ENCODE data around the gene INTS1.
"Not testable (repeated sequence)": the region's sequence is repeated elsewhere in the genome, so short reads cannot be mapped to it uniquely, and the experiment has no call there.

The INTS1 gene

DNA sequence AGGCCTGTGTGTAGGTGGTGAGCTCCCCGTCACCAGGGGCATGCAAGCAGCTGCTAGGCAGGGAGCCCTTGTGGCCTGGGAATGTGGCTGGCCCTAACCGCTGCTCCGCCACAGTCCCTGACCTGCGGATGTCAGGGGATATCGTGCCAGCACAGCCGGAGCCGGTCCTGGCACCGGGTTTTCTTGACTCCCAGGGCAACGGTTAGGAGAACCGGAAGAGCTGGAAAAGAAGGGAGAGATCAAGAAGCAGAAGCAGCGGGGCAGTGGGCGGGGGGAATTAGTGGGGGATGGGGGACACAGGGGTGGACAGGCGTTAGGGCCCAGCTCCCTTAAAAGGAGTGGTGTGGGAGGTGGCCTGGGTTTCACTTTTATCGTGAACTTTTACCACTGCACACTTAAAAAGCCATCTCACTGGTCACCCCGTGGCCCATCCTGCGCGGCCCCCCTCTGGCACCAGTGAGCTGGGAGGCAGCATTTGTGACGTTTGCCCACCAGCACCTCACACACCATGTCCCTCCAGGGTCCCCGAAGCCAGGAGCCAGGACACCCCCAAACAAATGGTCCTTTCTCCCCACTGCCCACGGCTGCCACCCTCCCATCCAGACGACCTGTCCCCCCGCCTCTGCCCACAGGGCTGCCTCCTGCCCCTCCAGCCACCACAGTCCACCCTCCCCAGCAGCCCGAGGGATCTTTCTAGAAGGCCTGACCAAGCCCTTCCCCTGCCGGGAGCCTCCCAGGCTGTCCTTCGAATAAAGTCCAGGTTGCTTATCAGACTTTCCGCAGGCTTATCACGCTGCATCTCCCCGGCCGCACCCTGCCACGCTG lies 43.2 kb downstream of the INTS1 start:
- no peak for DNase-seq

DNA sequence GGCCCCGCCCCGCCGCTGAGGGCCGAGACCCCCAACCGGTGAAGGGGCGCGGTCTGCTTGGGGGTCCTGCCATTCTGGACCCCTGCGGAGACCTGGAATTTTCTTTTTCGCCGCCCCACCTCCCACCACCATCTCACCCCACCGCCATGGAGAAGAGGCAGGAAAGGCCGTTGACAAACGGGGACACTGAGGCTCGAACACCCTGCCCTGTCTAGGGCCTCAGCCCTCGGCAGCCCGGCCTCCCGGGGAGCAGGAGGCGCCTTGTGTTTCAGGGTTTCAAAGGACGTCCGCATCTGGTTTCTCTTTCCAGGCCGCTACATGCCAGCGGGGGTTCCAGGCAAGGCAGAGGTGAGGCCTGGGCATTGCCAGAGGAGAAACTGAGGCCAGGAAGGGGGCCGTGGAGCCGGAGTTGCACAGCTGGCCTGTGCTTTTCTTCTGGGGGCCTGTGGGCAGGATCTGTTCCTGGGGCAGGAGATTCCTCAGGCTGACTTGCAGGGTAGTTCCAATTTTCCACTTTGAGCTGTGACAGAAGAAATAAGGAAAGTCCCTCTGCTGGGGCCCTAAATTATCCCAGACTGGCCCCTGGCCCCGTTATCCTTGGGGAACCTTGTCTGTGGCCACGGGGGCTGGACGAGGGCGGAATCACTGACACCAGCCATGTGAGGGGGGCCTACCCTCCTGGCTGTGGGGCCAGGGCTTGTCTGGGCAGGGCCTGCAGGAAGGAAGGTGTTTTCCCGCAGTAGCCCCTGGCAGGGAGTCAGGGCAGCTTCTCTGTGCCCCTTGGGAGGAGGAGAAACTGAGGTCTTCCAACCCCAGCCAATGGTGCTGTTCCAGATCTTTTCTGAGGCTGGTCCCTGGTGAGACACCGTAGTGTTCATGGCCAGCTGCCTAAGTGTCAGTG lies 44.0 kb downstream of the INTS1 start:
- no peak for DNase-seq

DNA sequence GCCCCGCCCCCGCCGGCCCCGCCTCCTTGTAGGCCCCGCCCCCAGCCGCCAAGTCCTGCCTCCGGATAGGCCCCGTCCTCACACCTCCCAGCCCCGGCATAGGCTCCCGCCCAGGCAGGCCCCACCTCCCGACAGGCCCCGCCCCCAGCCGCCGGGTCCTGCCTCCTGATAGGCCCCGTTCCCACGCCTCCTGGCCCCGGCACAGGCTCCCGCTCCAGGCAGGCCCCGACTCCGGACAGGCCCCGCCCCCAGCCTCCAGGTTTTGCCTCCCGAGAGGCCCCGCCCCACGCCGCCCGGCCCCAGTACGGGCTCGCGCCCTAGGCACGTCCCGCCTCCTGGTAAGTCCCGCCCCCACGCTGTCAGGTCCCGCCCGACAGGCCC lies 44.7 kb downstream of the INTS1 start:
- DNase-seq = peak; percentile 81

DNA sequence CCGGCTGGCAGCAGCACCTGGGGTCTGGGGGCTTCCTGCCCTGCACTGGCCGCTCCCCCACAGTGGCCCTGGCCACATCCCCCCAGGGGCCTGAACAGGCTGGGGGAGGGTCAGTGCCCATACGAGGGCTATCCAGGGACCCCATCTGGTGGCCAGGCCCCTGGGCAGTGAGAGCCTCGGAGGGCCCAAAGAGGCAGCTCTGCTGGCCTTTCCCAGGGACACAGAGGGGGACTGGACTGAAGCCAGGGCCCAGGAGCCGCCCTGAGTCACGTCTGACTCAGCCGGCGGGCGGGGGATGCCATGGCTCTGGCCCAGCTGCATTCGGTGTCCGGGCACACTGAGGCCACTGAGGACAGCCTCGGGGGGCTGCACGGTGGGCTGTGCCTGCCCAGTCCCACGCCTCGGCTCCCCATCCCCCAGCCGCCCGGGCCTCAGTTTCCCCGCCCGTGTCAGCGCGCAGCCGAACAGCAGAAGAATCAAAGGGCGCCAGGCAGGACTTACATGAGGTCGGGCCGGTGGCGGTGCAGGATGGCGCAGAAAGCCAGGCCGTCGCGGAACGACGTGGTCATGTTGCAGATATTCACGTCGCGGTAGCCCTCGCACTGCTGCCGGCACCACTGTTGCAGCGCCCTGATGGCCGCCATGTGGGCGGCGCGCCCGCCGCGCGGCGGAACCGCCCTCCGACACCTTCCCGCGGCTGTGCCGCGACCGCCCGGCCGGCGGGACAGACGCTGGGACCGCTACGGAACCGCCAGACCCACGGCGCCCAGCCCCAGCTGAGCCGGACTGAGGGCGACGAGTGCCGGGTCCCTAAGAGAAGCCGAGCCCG lies 45.3 kb downstream of the INTS1 start, which contains the start of gene MICALL2:
TSS of gene MICALL2 (minus strand) at position 788 of the 829 bp plus-strand sequence. CDS start at position 644, 144 bp downstream.
- DNase-seq = no peak

DNA sequence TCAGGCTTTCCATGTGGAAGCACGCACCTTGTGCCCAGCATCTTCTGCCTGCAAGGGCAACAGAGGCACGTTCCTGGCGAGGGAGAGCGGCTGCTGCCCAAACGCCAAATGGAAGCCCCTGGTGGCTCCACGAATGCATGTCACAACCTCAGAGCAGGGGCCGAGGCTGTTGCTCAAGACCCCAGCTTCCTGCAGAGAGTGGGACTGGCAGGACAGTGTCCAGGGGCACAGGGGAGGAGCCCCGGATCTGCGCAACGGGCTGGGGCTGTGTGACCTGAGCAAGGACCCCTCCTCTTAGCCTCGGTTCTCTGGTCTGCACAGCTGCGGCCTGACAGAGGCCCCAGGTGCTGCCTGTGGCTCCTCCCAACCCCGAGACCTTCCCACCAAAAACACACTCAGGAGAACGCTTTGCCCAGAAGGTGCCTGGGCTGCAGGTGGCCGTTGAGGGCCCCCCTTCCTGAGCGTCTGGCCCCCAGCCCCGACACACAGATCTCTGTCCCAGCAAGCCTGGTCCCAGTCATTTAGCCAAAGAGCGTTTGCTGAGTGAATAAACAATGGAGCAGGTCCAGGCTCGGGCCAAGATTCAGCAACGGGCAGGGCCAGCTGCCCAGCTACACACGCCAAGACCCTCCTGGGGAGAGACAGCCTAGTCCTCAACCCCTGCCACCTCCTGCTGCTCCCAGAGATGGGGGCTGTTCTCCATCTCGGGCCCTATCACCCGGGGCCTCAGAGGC lies 46.1 kb downstream of the INTS1 start:
- DNase-seq = no peak

DNA sequence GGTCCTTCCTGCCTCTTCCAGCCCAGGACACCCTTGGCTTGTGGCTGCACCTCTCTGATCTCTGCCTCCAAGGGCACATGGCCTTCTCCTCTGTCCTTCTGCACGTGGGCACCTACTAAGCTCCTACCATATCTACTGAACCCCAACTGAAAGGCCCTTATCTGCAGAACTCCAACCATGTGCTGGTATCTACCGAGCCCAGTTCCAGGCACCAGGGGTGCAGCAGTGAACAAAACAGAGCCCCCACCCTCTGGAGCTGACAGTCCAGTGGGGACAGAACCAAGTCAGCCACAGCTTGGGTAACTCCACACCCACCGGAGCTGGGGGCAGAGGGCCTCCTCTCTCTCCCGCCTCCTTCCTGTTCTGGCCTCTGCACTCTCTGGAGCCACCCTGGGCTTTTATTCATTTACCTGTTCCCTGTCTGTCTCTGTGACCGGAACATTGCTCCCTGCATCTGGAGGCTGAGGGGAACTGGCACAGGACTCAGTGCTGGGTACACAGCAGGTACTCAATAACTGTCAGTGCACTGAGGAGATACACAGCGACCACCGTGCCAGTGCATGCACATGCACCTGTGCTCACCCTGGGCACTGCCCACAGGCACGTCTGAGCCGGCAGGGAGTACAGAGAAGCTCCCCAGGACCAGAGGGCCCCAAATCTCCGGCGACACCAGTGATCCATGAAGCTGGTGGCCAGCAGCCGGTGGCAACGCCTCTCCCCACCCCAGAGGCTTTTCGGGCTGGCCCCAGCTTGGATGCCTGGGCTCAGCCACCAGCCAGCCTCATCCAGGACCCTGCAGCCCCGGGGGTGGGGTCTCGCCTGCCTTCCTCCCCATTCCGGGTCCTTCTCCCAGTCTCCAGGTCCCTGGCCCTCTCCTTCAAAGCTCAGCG lies 46.9 kb downstream of the INTS1 start:
- DNase-seq = no peak

DNA sequence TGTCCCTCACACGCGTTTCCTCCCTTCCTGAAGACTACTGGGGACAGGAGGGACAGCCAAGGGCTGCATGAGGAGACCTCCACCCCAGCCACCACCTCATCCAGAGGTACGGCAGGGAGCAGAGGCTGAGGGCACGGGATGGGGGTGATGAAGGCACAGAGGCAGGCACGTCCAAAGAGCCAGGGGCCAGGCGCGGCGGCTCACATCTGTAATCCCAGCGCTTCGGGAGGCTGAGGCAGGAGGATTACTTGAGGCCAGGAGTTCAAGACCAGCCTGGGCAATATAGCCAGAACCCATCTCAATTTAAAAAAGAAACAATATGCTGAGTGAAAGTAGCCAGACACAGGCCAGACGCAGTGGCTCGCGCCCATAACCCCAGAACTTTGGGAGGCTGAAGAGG lies 48.2 kb downstream of the INTS1 start:
- DNase-seq = no peak

DNA sequence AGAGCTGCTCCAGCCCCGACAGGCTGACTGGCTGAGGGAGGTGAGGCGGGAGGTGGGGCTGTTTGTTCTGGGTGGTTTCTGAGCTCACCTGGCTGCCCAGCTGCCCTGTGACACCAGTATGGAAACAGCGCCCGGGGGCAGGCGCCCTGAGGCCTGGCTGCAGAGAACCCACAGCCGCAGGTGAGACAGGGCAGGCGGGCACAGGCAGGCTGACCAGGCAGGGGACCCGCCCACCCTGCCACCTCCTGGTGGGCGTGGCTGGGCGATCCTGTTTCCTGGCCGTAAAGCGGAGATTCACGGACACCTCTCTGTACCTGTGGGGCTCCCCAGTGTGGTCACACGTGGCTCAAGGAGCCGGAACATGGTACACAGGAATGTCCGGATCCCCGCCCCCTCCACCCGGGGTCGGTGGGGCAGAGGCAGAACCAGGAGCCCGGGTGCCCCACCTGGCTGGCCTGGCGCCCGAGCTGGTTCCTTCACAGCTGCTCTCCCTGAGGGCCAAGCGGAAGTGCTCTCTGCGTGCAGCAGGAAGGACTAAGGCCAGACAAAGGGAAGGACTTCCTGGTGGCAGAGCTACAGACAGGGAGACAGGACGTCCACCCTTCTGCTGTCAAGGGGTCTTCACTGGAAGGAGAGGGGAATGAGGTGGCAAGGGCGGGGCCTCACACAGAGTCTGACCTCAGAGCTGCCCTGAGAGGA lies 48.8 kb downstream of the INTS1 start:
- no peak for DNase-seq

DNA sequence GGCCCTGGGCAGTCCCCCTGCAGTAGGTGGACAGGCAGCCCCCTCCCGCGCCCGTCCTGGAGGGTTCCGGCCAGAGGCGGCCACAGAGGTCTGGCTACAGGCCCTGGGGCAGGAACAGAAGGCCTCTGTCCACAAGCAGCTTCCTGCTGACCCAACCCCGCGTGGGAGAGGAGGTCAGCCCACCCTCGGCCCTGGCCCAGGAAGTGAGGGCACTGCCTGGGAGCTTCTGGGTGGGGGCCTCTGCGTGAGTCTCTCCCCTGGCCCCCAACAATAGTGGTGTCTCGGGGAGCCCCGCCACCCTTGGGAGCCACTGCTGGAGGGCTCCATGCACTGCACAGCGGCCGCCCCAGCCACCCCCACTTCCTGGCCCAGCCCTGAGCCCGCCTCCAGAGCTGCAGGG lies 49.6 kb downstream of the INTS1 start:
- no peak for DNase-seq

DNA sequence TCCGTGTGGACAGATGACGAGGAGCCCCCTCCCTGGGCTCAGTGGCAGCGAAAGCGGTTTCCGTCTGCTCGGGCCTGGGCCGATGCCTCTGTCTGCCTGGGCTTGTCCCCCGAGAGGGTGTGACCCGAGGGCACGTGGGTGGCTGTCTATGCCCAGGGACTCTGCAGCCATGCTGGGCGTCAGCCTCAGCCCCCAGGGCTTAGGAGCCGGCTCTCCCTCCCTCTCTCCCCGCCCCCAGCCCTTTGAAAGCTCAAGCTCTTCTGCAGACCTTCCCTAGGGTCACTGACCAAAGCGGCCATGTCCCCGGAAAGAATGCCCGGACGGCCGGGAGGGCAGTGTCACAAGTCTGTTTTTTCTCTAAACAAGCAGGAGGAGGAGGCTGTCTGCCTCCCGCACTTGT lies 52.0 kb downstream of the INTS1 start:
- no peak for DNase-seq

DNA sequence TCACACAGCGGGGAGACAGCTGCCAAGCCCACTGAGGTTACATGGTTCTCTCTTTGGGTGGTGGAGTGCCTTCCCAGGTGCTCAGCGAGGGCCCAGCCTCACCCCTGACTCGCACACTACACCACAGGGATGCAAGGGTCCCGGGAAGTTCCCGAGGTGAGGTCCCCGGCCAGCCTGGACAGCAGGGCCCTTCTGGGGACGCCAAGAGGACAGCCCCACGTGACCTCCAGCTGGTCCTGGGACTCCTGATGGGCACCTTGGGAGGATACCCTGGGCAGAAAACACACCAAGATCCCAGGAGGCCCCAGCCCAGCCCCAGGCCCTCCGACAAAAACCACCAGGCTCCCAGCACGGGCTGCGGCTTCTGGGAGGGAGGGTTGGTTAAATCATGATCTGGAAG lies 53.2 kb downstream of the INTS1 start:
- DNase-seq = no peak

DNA sequence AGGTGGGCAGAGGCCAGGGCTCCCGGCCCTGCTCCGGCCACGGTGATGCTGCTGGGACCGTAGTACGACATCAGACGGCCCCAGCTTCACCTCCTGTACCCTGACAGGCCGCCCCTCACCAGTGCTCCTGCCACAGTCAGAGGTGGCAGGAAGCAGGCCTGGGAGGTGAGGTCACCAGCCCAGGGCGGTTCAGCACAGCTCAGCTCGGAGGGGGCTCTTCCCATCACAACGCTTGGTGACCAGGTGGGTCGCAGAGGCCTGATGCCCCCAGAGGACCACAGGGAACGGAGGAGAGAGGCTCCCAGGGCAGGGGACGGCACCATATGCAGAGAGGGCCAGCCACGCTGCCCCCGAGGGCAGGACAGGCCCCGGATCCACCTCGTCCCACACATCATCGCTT lies 53.8 kb downstream of the INTS1 start:
- no peak for DNase-seq

DNA sequence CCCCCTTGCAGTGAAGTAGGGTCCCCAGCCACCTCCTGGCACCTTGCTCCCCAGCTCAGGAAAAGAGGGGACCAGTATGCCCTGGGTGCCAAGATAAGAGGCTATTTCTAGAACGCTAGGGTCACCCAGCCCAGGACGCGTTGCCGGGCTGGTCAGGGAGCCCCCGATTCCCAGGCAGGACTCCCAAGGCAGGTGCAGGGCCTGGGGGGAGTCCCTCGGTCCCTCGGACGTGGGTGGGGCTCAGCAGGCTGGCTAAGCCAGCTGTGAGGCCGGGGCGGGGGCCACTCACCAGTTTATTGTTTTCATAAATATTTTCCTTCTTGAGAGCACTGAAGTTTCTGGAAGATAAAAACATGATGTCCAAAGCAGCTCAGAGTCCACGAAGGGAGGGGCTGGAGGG lies 54.2 kb downstream of the INTS1 start:
- DNase-seq = no peak

DNA sequence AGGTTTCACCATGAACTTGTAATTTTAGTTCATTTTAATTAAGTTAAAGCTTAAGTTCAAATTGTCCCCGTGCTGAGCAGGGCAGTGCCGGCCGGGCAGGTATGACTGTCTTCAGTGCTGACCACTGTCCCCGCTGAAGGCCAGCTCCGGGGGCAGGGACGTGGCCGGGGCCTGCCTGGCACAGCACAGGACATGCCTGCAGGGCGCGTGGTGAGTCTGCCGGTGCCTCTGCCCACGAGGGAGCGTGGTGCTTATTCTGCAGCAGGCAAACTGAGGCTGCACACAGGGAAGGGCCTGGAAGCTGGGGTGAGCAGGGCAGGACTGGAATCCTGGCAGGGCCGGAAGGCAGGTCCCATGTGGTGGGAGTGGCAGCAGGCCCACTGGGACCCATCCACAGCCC lies 54.7 kb downstream of the INTS1 start:
- no peak for DNase-seq

DNA sequence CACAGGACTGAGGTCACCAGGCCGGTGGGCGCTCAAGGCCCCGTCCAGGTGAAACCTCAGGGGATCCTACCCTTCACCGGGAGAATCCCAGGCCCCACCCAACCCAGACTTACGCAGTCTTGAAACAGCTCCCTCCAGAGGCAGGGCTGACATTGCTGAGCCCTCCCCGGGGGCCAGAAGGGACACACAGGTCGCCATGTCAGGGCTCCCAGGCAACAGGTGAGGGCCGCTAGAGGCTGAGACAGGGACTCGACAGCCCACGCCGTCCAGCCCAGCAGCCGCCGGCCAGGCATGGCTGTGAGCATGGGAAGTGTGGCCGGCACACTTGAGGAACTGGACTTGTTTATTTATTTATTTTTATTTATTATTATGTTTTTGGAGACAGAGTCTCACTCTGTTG lies 55.2 kb downstream of the INTS1 start:
- no peak for DNase-seq

DNA sequence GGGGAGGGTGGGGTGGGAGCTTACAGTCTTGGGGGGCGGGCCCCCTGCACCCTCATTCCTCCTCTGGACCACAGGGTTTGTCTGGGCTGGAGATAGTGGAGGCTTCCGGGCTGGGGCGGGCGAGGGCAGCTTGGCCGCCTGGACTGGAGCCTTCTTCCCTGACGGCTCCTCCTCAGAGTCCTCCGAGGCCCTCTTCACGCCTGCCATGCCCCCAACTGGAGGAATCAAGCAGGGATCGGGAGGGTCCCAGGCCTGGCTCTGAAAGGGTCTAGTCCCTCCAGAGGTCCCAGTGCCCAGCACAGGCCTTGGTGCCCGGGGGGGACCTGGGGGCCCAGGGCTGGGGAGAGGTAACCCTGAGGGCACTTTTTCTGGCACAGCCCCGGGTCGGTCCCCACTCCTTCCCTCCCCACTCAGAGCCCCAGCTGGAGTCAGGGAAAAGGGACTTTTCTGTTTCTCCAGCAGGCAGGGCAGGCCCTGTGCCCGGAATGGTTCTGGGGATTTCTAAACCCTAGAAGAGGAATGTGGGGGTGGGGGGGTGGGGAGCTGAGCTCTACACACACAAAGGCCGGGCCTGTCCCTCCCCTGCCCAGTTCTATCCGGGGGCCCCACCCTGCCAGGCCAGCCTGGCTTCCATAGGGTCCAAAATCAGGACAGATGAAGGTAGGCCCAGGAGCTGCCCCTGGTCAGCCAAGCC lies 56.5 kb downstream of the INTS1 start:
- DNase-seq = no peak

DNA sequence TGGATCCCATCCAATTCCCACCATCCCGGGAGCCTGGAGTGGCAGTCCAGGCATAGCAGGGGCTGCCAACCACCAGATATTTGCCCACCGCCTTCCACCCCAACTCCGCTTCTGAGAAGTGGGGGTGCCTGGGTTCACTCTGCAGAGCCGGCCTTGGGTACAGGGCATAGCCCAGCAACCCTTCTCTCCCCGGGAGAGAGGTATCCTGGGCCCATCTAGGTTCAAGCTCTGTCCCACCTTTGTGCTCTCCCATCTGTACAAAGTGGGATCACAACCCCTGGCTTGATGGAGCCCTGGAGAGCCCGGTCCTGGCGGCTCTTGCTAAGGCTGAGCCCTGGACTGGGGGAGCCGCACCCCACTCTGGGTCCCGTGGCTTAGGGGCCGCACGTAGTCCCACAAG lies 57.1 kb downstream of the INTS1 start:
- no peak for DNase-seq

DNA sequence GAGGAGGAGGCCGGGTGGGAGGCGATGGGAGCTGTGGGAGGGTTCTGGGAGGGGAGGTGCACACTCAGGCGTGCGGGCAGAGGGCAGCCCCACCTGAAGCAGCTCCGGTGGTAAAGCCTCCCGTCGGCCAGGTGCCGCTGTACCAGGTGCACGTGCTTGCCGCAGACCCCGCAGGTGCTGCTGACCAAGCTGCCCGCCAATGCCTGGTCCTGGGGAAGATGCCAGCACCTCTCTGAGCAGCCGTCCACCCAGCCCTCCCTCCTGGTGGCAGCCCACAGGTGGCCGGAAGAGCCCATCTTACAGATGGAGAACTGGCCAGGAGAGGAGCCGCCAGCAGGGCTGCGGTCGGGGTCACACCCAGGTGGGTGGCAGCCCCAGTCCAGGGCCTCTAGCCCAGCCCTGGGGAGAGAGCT lies 57.6 kb downstream of the INTS1 start:
- DNase-seq = no peak

DNA sequence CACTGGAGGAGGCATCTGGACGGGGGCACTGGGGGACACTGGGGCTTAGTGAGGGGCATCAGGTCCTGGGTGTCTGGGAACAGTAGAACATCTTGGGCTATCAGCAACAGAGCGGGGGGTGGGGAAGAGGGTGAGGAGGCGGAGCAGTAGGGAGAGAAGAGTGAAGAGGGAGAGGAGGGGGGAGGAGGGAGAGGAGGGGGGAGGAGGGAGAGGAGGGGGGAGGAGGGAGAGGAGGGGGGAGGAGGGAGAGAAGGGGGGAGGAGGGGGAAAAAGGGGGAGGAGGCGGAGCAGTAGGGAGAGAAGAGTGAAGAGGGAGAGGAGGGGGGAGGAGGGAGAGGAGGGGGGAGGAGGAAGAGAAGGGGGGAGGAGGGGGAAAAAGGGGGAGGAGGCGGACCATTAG lies 58.2 kb downstream of the INTS1 start:
- not testable (repeated sequence) for DNase-seq

DNA sequence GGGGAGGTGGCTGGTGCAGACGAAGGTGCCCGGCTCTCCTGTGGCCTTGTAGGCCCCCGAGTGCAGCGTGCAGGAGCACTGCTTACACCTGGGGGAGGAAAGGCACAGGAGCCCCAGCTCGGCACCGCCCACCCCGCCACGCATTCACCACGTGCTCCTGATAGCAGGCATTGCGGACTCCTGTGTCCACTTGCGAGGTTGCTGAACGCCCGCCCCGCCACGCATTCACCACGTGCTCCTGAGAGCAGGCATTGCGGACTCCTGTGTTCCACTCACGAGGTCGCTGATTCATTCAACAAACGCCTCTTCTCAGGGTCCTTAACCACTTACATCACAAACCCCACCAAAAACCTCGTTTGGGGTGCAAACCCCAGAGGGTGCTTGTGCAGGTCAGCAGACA lies 58.8 kb downstream of the INTS1 start:
- DNase-seq = no peak
